Hematopoietic multipotent progenitor cell treated with erythropoietin and hydrocortisone succinate and interleukin-3 and kit ligand, for 8 days (in vitro differentiated cells): ENCODE data around the gene PCDH7.

Source experiments
- DNase-seq: peaks from one replicate; pipeline ENCODE4 v3.0.0-alpha.2; 2015

PCDH7 gene

DNA sequence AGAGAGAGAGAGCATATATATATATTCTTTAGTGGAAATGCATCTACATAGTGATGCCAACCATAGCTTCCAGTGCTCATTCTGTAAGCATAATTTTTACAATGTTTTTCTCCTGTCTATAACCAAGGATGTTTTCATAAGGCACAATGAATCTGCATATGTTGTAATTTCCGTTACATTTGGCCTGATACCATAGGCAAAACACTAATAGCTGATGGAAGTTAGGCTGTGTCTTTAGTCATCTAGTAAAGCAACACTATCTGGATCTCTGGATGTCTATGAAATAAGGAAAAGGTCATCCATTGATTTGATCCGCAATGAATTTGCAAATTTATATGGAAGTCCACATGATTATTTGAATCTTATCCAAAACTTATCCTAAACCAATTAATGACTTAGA lies 8.1 kb downstream of the PCDH7 start:
- no peak for DNase-seq

GRCh38 chr4:30743897-30744296 lies 23.7 kb downstream of the PCDH7 start:
- DNase-seq, result no peak

DNA sequence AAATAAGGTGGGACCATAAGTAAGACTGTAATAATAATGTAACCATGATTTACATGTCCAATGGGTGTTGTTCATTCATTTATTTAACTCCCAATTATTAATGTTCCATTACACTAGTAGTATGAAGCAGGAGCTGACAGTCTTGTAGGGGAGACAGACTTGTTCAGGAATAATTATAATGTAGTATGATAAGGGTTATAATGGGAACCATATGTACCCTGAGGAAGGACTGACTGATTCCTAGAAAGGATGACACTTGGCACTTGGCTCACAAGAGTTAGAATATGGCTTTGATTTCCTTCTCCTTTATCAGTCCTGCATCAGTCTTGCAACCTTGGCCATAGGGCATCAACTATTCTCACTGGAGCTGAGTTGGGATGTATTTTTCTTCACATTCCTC lies 24.2 kb downstream of the PCDH7 start:
- DNase-seq, result no peak

GRCh38 chr4:30744957-30745640 lies 24.9 kb downstream of the PCDH7 start:
- no peak for DNase-seq

- DNase-seq, result no peak
These were observed 26.6 kb downstream of the PCDH7 start for GRCh38 chr4:30746735-30747134.

DNA sequence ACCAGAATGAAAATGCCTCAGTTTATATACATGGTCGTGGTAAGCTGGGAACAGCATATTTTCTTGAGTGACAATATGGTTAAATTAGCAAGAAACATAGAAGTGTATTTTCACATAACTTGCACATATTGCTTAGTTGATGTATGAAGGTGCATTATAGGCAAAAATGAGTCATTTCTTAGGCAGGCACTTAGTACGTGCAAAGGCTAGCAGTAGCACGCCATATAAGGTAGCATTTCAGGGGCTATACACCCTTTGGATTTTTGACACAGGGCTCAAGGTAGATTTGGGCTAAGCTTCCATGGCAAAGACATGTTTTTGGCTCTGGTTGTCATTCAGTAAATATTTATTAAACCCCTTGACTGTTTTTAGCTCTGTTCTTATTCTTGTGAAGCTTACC lies 33.1 kb downstream of the PCDH7 start:
- DNase-seq, result no peak

- DNase-seq, result no peak
These were observed 33.9 kb downstream of the PCDH7 start for GRCh38 chr4:30754021-30754420.

DNA sequence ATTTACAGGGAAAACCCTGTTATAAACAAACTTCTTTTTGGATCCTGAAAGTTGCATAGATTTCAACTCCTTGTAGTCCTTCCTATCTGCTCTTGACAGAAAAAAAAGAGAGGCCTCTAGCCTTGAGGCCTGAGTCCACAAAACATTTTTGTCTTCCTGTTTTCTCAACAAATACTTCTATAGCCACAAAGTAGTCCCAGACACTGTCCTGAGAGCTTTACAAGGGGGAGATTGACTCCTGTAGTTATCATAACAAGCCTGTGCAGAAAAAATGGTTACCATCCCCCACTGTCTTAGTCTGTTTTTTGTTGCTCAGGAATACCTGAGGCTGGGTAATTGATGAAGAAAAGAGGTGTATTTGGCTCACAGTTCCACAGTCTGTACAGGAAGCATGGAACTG lies 35.2 kb downstream of the PCDH7 start:
- no peak for DNase-seq

DNA sequence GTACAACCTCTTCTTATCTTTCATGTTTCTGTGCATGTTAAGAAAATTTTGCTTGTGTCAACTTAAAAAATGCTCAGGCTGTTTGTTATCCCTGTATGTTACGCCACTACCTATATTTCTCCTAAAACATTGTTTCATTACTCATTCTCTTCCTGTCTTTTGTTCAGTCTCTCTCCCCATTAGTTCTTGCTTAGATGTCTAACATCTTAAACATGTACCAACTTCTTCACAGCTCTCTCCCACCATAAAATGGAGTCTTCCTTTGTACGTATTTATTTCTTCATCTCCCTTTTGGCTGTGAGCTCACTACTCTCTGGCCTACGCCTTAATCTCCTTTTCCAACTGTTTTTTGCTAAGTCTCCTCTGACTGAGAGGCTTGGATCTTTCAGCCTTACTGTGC lies 36.4 kb downstream of the PCDH7 start:
- DNase-seq, result no peak

- no peak for DNase-seq
These were observed 37.2 kb downstream of the PCDH7 start for GRCh38 chr4:30757357-30757756.

- DNase-seq, result no peak
These were observed 40.4 kb downstream of the PCDH7 start for GRCh38 chr4:30760551-30760950.

DNA sequence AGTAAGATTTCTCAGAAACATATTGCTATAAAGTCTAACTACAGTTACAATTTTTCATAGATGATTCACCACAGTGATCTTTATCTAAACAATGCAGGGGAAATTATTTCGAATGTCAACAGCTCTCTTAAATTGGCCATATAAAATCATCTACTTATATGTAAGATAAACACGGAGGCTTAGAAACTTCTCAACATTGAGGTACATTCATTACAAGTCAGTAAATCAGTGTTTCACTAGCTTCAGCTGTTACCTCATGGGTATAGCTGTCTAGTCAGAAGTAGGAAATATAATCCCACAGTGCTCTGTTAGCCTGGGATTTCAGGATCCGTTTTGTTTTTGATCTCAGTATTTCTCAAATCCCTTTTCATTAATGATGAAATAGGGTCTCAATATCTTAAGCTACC lies 43.2 kb downstream of the PCDH7 start:
- DNase-seq, result no peak

GRCh38 chr4:30765022-30765421 lies 44.9 kb downstream of the PCDH7 start:
- no peak for DNase-seq

DNA sequence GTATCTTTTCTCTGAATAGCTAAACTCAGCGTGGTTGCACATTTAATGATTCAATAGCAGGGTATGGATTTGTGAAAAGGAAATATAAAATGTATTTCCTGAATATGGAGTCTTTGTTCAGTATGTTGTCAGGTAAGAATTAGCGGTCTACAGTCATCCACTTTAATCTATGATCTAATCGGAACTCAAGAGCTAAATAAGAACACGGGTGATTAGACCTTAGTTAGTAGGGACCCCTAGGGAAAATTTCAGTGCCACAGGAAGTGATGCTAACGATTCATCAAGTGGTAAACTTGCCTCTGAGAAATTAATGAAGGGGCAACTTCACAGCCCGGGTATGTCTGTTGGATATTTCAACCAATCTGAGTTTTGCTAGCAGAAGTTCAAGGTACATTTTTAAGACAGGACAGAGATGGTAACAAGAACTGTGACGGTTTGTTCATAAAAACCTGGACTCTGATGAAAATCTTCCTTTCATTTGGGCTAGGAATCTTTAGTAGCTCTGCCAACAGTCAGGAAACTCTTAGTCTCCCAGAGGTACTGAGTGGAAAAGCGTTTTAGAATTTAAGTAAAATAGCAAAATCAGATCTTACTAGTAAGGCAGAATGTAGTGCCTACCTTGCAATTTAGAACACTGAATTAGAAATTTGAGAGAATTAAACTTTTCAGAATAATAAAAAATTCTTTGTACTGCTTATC lies 47.1 kb downstream of the PCDH7 start:
- DNase-seq, result no peak

- DNase-seq, result no peak
These were observed 48.1 kb downstream of the PCDH7 start for GRCh38 chr4:30768277-30768676.

GRCh38 chr4:30769093-30769492 lies 48.9 kb downstream of the PCDH7 start:
- no peak for DNase-seq

DNA sequence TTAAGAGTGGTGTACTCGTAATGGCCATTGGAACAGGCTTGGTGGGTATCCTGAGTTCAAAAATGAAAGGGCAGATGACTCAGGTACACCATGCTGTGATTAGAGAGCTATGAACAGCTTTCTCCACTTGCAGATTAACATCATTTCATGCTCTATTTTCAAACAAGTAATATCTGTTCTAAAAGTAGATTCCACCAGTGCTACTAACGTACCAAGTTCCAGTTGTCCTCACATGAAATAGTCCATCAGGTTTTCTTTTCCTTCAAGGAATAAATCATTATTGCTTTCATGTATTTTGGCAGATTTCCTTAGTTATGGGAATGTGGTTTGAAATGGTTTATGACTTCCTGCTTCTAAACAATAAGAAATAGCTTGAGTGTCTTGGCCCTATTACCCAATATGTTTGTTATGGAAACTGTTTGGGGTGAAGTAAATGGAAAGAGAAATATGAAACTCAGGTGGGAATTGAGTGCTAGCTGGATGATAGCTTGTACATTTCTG lies 49.9 kb downstream of the PCDH7 start:
- DNase-seq, result no peak

GRCh38 chr4:30770812-30771211 lies 50.6 kb downstream of the PCDH7 start:
- no peak for DNase-seq

DNA sequence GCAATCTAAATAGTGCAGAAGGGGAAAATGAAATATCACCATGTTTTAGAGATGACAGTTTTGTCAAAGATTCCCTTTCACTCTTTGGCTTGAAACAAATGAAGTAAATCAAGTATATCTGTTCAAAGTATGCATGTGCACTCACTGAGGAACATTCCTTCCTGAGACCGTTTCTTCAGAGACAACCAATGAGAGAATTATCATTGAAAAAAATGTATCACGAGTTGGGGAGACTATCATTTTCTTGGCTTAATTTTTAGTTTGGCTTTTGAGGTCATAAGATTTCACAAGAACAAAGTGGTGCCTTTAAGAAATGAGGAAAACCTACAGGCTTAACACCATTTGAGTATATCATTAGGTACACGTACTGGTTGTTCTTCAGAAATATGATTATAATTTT lies 56.3 kb downstream of the PCDH7 start:
- DNase-seq, result no peak

DNA sequence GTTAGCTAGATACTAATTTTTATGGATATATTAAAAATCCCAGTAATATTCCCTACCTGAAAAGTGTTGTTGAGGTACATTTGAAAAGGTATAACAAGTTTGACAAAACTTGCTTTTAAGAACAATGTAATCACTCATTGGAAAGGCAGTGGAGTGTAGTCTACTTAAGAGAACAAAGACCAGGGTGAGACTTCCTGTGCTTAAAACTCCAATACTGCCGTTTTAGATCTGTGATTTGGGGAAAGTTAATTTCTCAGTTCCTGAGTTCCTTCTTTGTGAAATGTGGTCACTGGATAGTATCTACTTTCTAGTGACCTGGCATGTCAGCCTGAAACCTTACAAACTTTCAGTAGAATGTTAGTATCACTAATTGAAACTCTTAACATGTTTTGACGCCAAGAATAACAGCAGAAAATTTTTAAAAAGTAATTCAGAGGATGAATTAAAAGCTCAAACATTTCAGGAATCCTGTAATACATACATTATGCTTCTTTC lies 56.8 kb downstream of the PCDH7 start:
- no peak for DNase-seq
